ENCODE results near the gene RGS7. TPM values are rescaled to one million over a fixed set of nuclear protein-coding genes. Genes with fewer than 3 reads are reported as not detected.
"Not testable (repeated sequence)": the region's sequence is repeated elsewhere in the genome, so short reads cannot be mapped to it uniquely, and the experiment has no call there.

Gene RGS7
- total RNA-seq, 1 donor from 2014 or later, result 0.81 TPM

- no peak for DNase-seq (ENCODE audit: low spot score)
Measured at GRCh38 chr1:240985081-240985480, 371.9 kb downstream of the RGS7 start.

- no peak for DNase-seq (ENCODE audit: low spot score)
Measured at GRCh38 chr1:240980342-240980741, 376.7 kb downstream of the RGS7 start.

GRCh38 chr1:240976685-240977084 is 380.3 kb downstream of the RGS7 start:
- no peak for DNase-seq (ENCODE audit: low spot score)

- no peak for DNase-seq (ENCODE audit: low spot score)
Measured at GRCh38 chr1:240973875-240974274, 383.1 kb downstream of the RGS7 start.

GRCh38 chr1:240972059-240972458 is 384.9 kb downstream of the RGS7 start:
- DNase-seq (ENCODE audit: low spot score), result not testable (repeated sequence)

DNA sequence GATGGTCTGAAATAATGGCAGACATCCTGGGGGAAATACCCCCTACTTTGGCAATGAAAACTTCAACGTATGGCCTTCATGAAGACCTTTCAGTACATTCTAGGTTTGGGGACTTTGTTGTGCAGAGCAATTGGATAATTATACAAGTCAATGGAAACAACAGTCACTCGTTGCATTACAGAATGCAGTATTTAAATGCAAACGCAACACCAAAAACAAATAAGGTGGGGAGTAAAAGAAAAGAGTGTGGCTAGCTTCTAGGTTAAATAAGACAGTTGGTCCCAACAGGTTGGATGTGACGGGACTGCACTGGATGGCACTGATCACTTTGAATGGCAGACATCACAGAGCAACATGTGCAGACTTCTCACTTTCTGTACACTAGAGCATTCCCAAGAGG is 386.8 kb downstream of the RGS7 start:
- DNase-seq (ENCODE audit: low spot score), result no peak

DNA sequence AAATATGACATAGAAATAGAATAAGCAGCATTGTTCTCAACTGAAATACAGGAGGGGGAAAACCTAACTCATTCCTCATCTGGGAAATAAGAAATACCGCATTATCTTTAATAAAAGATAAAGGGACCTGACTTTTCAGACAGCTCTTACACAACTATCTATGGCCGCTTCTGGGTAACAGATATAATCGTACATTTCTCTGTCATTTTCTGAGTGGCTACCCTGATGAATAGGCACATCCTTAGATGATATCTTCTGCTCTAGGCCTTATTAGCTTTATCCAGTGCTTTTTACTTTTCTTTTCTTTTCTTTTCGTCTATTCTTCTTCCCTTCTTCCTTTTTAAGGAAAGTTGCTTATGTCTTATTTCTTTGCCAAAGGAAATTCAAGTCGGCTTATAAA is 388.1 kb downstream of the RGS7 start:
- no peak for DNase-seq (ENCODE audit: low spot score)

- no peak for DNase-seq (ENCODE audit: low spot score)
Measured at GRCh38 chr1:240967070-240967724, 389.8 kb downstream of the RGS7 start.

- no peak for DNase-seq (ENCODE audit: low spot score)
Measured at GRCh38 chr1:240965581-240966091, 391.4 kb downstream of the RGS7 start.

GRCh38 chr1:240962086-240962485 is 394.9 kb downstream of the RGS7 start:
- DNase-seq (ENCODE audit: low spot score), result no peak

- DNase-seq (ENCODE audit: low spot score), result no peak
Measured at GRCh38 chr1:240956424-240956823, 400.6 kb downstream of the RGS7 start.

DNA sequence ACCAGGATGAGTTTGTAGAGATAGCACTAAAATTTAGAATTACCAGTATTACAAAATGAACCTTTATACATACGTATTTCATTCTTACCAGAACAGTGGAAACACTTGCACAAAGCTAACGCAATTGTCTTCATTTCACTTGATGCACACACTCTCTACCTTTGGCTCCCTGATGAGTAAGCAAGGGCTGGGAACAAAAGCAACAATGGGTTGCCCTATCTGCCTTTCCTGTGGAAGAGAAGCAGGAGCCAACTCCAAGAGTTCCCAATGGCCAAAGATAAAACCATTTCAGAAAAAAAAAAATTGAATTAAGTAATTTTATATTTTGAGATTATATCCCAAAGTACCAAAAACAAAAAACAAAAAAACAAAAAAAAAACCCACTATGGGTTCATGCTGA is 401.0 kb downstream of the RGS7 start:
- no peak for DNase-seq (ENCODE audit: low spot score)

- no peak for DNase-seq (ENCODE audit: low spot score)
Measured at GRCh38 chr1:240947438-240948224, 409.4 kb downstream of the RGS7 start.

DNA sequence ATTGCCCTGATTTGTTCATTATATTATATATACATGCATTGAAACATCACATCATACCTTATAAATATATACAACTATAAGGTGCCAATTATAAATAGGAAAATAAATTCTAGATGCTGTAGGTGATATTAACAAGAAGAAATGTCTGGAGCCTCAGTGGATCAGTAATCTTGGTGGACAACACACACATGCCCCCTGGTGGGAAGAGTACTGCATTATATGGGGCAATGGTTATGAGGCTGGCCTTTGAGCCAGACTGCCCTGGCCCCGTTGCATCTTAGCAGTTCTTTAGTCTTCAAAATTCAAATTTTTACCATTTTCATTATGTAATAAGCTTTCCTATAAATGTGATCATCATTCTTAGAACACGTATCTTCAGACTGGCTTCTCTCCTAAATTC is 410.1 kb downstream of the RGS7 start:
- DNase-seq (ENCODE audit: low spot score), result peak; percentile 48

DNA sequence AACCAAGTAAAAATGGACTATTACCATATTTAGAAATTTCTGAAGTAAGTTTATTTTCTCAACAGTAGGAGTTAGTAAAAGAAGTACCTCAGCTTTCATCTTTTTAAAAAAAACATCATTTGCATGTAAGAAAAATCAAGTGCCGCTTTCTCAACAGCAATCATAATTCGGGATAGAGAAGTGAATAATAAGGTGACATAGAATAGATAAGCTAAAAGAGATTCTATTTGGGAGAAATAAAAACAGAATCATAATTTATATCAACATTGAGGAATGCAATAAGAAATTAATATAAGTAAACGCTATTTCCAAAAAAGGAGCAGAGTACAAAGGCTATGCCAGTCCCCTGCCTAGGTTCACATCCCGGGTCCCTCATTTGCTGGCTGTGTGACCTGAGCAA is 414.1 kb downstream of the RGS7 start:
- no peak for DNase-seq (ENCODE audit: low spot score)

GRCh38 chr1:240941701-240942370 is 415.2 kb downstream of the RGS7 start:
- DNase-seq (ENCODE audit: low spot score), result no peak

DNA sequence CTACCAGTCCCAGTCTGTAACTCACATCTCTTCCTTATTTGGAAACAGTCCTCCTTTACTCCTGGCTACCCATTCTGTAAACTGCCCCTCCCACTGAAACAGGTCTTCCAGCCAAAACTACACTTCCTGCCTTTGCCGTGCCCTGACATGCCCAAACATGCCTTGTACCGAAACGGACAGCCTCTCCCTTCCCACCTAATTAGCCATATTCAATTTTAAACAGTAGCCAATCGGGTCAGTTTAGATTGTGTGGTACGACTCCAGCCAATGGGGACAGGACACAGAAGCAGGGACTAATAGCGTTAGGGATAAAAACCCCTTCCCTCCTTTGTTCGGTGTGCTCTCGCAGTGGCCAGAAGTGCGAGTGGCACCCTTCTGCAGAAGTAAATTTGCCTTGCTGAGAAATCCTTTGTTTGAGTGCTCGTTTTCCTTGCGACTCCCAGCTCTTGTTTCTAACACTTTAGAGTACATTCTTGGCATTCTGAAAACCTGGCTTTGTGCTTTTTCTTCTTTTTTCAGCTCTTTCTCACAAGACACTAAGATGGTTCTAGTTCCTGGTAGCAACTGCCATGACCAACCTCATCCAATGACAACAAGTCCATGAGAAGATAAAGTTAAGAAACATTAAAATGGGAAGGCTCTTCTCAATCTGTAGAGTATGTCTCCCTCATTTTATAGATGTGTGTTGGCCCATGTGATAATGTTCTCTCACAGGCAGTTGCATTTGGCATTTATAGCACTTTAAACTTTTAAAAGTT is 419.9 kb downstream of the RGS7 start:
- no peak for DNase-seq (ENCODE audit: low spot score)

DNA sequence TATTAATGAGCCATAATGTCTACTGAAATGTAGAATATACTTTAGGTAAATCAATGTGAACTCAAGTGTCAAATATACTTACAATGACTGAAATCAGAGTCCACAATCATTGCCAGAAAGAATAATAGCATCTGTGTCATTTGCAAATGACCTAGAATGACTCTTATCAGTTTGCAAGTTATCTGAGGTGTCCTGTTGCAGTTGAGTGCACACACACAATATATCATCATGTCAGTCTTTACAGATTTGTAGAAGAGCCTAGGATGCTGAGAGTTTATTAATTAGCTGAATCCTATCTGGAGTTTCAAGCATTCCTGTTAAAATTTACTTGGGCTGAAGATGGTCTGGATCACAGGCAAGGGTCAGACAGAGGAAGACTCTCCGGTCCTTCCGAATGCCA is 421.1 kb downstream of the RGS7 start:
- no peak for DNase-seq (ENCODE audit: low spot score)

DNA sequence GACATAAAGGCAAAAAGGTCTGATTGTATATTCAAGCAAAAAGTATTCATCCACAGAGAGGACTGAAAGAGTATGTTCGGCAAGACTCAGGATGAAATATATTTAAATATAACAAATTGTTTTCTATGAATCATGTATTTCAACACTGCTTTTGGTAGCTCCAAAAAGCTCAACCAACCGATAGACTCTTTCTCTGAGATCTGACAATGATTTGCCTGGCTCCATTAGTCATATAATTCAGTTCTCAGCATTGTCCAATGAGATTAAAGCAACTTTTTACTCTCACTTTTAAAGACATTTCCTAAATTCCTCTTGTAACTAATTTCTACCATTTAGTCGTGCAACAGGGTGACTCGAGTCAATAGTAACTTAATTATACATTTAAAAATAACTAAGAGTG is 426.0 kb downstream of the RGS7 start:
- DNase-seq (ENCODE audit: low spot score), result no peak

- DNase-seq (ENCODE audit: low spot score), result no peak
Measured at GRCh38 chr1:240928265-240928664, 428.7 kb downstream of the RGS7 start.

- peak; percentile 38 for DNase-seq (ENCODE audit: low spot score)
Measured at GRCh38 chr1:240927821-240928220, 429.2 kb downstream of the RGS7 start.

GRCh38 chr1:240925273-240925672 is 431.7 kb downstream of the RGS7 start:
- no peak for DNase-seq (ENCODE audit: low spot score)

All from mucosa of gallbladder (tissue), 1 donor.